HL-60 (cell line): Measurements from ENCODE around the gene ITFG1.

Experiments
- DNase-seq, 2 experiments: peaks; one replicate each; pipeline ENCODE4 v3.0.0-alpha.2; 2010 to 2020; ENCODE audit warnings: low read depth in 1 of 2, low spot score in 1 of 2
- H3K27ac ChIP-seq: fragments of 250-450 bp; sonication (Bioruptor Pico); replicated peaks from 2 replicates; pipeline ENCODE4 v1.5.1; 2020; ENCODE audit warnings: mild to moderate bottlenecking, moderate library complexity
- H3K27me3 ChIP-seq: fragments of 250-450 bp; sonication (Bioruptor Pico); 2 replicates; pipeline ENCODE4 v1.5.1; 2021; ENCODE audit warnings: mild to moderate bottlenecking, moderate library complexity; ENCODE audit not compliant: insufficient read depth, poor library complexity, severe bottlenecking
- H3K4me3 ChIP-seq: replicated peaks from 2 replicates; pipeline ENCODE4 v1.5.1; 2011; ENCODE audit warnings: mild to moderate bottlenecking, control low read depth, low read length; ENCODE audit not compliant: insufficient read depth
- GABPA ChIP-seq: IDR thresholded peaks from 2 replicates; pipeline ENCODE4 v1.6.1; 2012; ENCODE audit warnings: low read depth
- POLR2AphosphoS5 ChIP-seq: IDR thresholded peaks from 2 replicates; pipeline ENCODE4 v1.6.1; 2012; ENCODE audit warnings: low read depth
- SPI1 ChIP-seq: IDR thresholded peaks from 2 replicates; pipeline ENCODE4 v1.6.1; 2012; ENCODE audit warnings: low read depth, mild to moderate bottlenecking, borderline replicate concordance
- TF ChIP-seq, protein P1 (sequence below): IDR thresholded peaks from 2 replicates; pipeline ENCODE4 v1.6.1; 2012; ENCODE audit warnings: low read depth; ENCODE audit not compliant: insufficient replicate concordance
- TF ChIP-seq, protein P2 (sequence below): IDR thresholded peaks from one replicate; pipeline ENCODE4 v1.5.1; 2011; ENCODE audit warnings: low read length, control low read depth, inconsistent platforms; ENCODE audit not compliant: insufficient read depth

ITFG1 gene

DNA sequence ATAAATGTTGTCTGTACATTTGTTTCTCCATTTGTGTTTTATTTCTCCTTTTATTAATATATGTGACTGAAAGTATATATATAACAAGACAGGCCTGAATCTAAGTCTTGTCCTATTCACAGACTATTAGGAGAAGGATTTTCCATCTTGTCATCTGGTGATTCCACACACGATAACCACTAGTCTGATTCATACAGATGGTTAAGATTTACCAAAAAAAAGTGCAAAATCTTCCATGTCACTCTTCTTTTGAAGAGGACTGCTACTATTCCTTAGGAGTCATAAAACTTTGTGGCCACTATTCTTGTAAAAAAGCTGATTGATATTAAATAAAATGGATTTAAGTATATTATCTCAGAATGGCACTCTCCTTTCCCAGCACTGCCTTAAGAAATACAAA is 156.3 kb downstream of the ITFG1 start:
- H3K4me3 ChIP-seq = no peak overlapping the region
- no peak overlapping the region for H3K27ac ChIP-seq
- no peak for DNase-seq
- H3K27me3 ChIP-seq = no peaks in the 10 kb centered on the region
- TF ChIP-seq, protein P1, sequence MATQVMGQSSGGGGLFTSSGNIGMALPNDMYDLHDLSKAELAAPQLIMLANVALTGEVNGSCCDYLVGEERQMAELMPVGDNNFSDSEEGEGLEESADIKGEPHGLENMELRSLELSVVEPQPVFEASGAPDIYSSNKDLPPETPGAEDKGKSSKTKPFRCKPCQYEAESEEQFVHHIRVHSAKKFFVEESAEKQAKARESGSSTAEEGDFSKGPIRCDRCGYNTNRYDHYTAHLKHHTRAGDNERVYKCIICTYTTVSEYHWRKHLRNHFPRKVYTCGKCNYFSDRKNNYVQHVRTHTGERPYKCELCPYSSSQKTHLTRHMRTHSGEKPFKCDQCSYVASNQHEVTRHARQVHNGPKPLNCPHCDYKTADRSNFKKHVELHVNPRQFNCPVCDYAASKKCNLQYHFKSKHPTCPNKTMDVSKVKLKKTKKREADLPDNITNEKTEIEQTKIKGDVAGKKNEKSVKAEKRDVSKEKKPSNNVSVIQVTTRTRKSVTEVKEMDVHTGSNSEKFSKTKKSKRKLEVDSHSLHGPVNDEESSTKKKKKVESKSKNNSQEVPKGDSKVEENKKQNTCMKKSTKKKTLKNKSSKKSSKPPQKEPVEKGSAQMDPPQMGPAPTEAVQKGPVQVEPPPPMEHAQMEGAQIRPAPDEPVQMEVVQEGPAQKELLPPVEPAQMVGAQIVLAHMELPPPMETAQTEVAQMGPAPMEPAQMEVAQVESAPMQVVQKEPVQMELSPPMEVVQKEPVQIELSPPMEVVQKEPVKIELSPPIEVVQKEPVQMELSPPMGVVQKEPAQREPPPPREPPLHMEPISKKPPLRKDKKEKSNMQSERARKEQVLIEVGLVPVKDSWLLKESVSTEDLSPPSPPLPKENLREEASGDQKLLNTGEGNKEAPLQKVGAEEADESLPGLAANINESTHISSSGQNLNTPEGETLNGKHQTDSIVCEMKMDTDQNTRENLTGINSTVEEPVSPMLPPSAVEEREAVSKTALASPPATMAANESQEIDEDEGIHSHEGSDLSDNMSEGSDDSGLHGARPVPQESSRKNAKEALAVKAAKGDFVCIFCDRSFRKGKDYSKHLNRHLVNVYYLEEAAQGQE = no peak
- TF ChIP-seq SPI1 = no peak
- TF ChIP-seq POLR2AphosphoS5 = no peak
- TF ChIP-seq, protein P2, sequence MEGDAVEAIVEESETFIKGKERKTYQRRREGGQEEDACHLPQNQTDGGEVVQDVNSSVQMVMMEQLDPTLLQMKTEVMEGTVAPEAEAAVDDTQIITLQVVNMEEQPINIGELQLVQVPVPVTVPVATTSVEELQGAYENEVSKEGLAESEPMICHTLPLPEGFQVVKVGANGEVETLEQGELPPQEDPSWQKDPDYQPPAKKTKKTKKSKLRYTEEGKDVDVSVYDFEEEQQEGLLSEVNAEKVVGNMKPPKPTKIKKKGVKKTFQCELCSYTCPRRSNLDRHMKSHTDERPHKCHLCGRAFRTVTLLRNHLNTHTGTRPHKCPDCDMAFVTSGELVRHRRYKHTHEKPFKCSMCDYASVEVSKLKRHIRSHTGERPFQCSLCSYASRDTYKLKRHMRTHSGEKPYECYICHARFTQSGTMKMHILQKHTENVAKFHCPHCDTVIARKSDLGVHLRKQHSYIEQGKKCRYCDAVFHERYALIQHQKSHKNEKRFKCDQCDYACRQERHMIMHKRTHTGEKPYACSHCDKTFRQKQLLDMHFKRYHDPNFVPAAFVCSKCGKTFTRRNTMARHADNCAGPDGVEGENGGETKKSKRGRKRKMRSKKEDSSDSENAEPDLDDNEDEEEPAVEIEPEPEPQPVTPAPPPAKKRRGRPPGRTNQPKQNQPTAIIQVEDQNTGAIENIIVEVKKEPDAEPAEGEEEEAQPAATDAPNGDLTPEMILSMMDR = no peak
- no peak for TF ChIP-seq GABPA

DNA sequence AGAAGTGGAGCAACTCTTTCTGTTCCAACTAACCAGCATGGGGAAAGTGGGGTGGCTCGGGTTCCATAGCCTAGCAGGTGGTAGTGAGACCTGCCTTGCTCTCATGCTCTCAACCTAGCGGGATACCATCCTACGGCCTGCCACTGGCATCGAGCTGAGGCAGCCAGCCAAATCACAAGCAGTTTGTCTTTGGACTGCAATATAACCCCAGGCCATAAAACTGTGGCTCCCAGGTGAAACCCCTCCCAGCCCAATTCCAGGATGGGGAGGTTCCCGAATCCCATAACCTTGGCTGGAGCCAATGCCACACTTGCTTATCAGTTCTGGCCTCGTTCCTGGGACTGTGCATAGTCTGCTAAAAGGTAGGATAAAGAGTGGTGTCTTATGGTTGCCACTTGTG is 161.3 kb downstream of the ITFG1 start:
- no peak for TF ChIP-seq GABPA
- TF ChIP-seq, protein P2 = no peak
- TF ChIP-seq SPI1 = no peak
- TF ChIP-seq, protein P1 = no peak
- TF ChIP-seq POLR2AphosphoS5 = no peak
- DNase-seq = no peak
- H3K27me3 ChIP-seq = no peaks in the 10 kb centered on the region
- H3K27ac ChIP-seq = no peak overlapping the region
- no peak overlapping the region for H3K4me3 ChIP-seq

DNA sequence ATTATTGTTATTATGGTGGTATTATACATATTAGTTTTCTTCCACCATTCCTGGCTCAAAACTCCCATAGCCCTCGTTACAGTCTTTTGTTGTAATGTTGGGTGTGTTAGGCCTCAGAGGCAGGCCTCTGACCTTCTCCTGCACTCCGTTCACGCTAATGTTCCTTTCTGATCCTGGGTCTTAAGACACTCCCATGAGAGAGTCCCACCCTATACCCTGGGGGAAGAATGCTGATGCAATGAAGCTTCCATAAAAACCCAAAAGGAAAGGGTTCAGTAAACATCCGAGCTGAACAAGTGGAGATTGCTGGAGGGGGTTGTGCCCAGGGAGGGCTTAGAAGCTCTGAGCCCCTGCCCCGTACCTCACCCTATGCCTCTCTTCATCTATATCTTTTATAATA is 175.9 kb downstream of the ITFG1 start:
- no peak overlapping the region for H3K27ac ChIP-seq
- DNase-seq = no peak

More for the DNA sequence above, 175.9 kb downstream of the ITFG1 start:
- Histone ChIP-seq H3K27me3 (no peaks in the 10 kb centered on the region), H3K4me3 (no peak overlapping the region)
- TF ChIP-seq, protein P1 = no peak
- TF ChIP-seq, protein P2 = no peak
- TF ChIP-seq POLR2AphosphoS5 (no peak), SPI1 (no peak), GABPA (no peak)
